ENCODE data around the gene PRDM16. TPM values are rescaled to one million over a fixed set of nuclear protein-coding genes. Genes with fewer than 3 reads are reported as not detected.

The PRDM16 gene
- total and polyA plus RNA-seq, 5 experiments from 2014 or later = not detected

- Mint-ChIP-seq H3K36me3 (no peaks in the 10 kb centered on the region), H3K27ac (no peak overlapping the region), H3K27me3 (peaks cover 6 to 27% (median 18%) of the 10 kb centered on the region in 5 donors), H3K4me3 (no peak overlapping the region), H3K9me3 (no peaks in the 10 kb centered on the region), H3K4me1 (peaks cover 0 to 2% (median under 1%) of the 10 kb centered on the region in 4 donors)
- DNase-seq = no peak
- POLR2A ChIA-PET = no interaction called here
- no peak for ATAC-seq
Measured at GRCh38 chr1:3399732-3400131, 330.7 kb downstream of the PRDM16 start.

- no peak overlapping the region for H3K4me3 Mint-ChIP-seq
- peaks cover 0 to 1% (median 0%) of the 10 kb centered on the region in 4 donors for H3K4me1 Mint-ChIP-seq
- no peak for DNase-seq
- H3K27ac Mint-ChIP-seq = peak overlapping the region in 1 of 10 donors; percentile 10
- H3K36me3 Mint-ChIP-seq = no peaks in the 10 kb centered on the region
- peaks cover 3 to 8% (median 7%) of the 10 kb centered on the region in 5 donors for H3K27me3 Mint-ChIP-seq
- ATAC-seq = no peak
- H3K9me3 Mint-ChIP-seq = no peaks in the 10 kb centered on the region
- POLR2A ChIA-PET = no interaction called here
Measured at GRCh38 chr1:3401585-3402257, 332.7 kb downstream of the PRDM16 start.

GRCh38 chr1:3402258-3403010 lies 333.4 kb downstream of the PRDM16 start:
- peaks cover 0 to 8% (median 3%) of the 10 kb centered on the region in 5 donors for H3K27me3 Mint-ChIP-seq
- POLR2A ChIA-PET = no interaction called here
- no peak overlapping the region for H3K4me3 Mint-ChIP-seq
- no peak for ATAC-seq
- DNase-seq = no peak
- no peaks in the 10 kb centered on the region for H3K36me3 Mint-ChIP-seq
- no peaks in the 10 kb centered on the region for H3K9me3 Mint-ChIP-seq
- H3K27ac Mint-ChIP-seq = no peak overlapping the region
- peaks cover 0 to 1% (median 0%) of the 10 kb centered on the region in 4 donors for H3K4me1 Mint-ChIP-seq

- POLR2A ChIA-PET = no interaction called here
- Mint-ChIP-seq H3K4me1 (peaks cover 0 to 1% (median 0%) of the 10 kb centered on the region in 4 donors), H3K4me3 (no peak overlapping the region), H3K9me3 (no peaks in the 10 kb centered on the region), H3K27me3 (peaks cover 0 to 8% (median 3%) of the 10 kb centered on the region in 5 donors), H3K27ac (no peak overlapping the region), H3K36me3 (no peaks in the 10 kb centered on the region)
- no peak for DNase-seq
- ATAC-seq = no peak
Measured at GRCh38 chr1:3403011-3403345, 334.0 kb downstream of the PRDM16 start.

- no peaks in the 10 kb centered on the region for H3K36me3 Mint-ChIP-seq
- peaks cover 0 to 1% (median 0%) of the 10 kb centered on the region in 4 donors for H3K4me1 Mint-ChIP-seq
- POLR2A ChIA-PET = no interaction called here
Measured at GRCh38 chr1:3403388-3404231, 334.6 kb downstream of the PRDM16 start.

GRCh38 chr1:3404301-3404700 lies 335.3 kb downstream of the PRDM16 start:
- Mint-ChIP-seq H3K9me3 (no peaks in the 10 kb centered on the region), H3K36me3 (no peaks in the 10 kb centered on the region), H3K4me1 (peaks cover 0 to 1% (median 0%) of the 10 kb centered on the region in 4 donors), H3K27ac (no peak overlapping the region), H3K4me3 (no peak overlapping the region), H3K27me3 (peaks cover 0 to 5% (median 0%) of the 10 kb centered on the region in 5 donors)
- no peak for DNase-seq
- POLR2A ChIA-PET = no interaction called here
- ATAC-seq = no peak

More at GRCh38 chr1:3403388-3404231, 334.6 kb downstream of the PRDM16 start:
- ATAC-seq (no peak), DNase-seq (no peak)
- Mint-ChIP-seq H3K27me3 (peaks cover 0 to 5% (median 2%) of the 10 kb centered on the region in 5 donors), H3K4me3 (no peak overlapping the region), H3K9me3 (no peaks in the 10 kb centered on the region), H3K27ac (no peak overlapping the region)

- no peaks in the 10 kb centered on the region for H3K9me3 Mint-ChIP-seq
- H3K36me3 Mint-ChIP-seq = no peaks in the 10 kb centered on the region
- ATAC-seq (no peak), DNase-seq (no peak)
- H3K27me3 Mint-ChIP-seq = peaks cover 0 to 5% (median 0%) of the 10 kb centered on the region in 5 donors
- POLR2A ChIA-PET = no interaction called here
- peaks cover 0 to 1% (median 0%) of the 10 kb centered on the region in 4 donors for H3K4me1 Mint-ChIP-seq
- no peak overlapping the region for H3K4me3 Mint-ChIP-seq
- H3K27ac Mint-ChIP-seq = no peak overlapping the region
Measured at GRCh38 chr1:3404801-3405200, 335.8 kb downstream of the PRDM16 start.

GRCh38 chr1:3405491-3405890 lies 336.5 kb downstream of the PRDM16 start:
- Mint-ChIP-seq H3K36me3 (no peaks in the 10 kb centered on the region), H3K9me3 (no peaks in the 10 kb centered on the region), H3K4me3 (no peak overlapping the region), H3K27me3 (peaks cover 0 to 5% (median 0%) of the 10 kb centered on the region in 5 donors), H3K4me1 (peaks cover 0 to 1% (median 0%) of the 10 kb centered on the region in 4 donors), H3K27ac (no peak overlapping the region)
- DNase-seq (no peak), ATAC-seq (no peak)
- POLR2A ChIA-PET = no interaction called here

- no peak overlapping the region for H3K27ac Mint-ChIP-seq
- no peaks in the 10 kb centered on the region for H3K9me3 Mint-ChIP-seq
- no peaks in the 10 kb centered on the region for H3K36me3 Mint-ChIP-seq
- no peak for DNase-seq
- no peak overlapping the region for H3K4me3 Mint-ChIP-seq
- peaks cover 0 to 5% (median 0%) of the 10 kb centered on the region in 5 donors for H3K27me3 Mint-ChIP-seq
- peaks cover 0 to 1% (median 0%) of the 10 kb centered on the region in 4 donors for H3K4me1 Mint-ChIP-seq
- POLR2A ChIA-PET = no interaction called here
- ATAC-seq = no peak
Measured at GRCh38 chr1:3405974-3406867, 337.2 kb downstream of the PRDM16 start.

GRCh38 chr1:3407021-3407420 lies 338.0 kb downstream of the PRDM16 start:
- DNase-seq (no peak), ATAC-seq (no peak)
- Mint-ChIP-seq H3K9me3 (no peaks in the 10 kb centered on the region), H3K4me3 (no peak overlapping the region), H3K36me3 (no peaks in the 10 kb centered on the region), H3K27ac (no peak overlapping the region), H3K27me3 (peaks cover 0 to 6% (median 0%) of the 10 kb centered on the region in 5 donors), H3K4me1 (peaks cover 0 to 1% (median 0%) of the 10 kb centered on the region in 4 donors)
- POLR2A ChIA-PET = no interaction called here

- Mint-ChIP-seq H3K27ac (no peak overlapping the region), H3K4me3 (no peak overlapping the region), H3K36me3 (no peaks in the 10 kb centered on the region), H3K9me3 (peaks cover 0 to 2% (median 0%) of the 10 kb centered on the region in 9 donors), H3K4me1 (peaks cover 0 to 1% (median 0%) of the 10 kb centered on the region in 4 donors), H3K27me3 (peaks cover 0 to 9% (median 0%) of the 10 kb centered on the region in 5 donors)
- POLR2A ChIA-PET = no interaction called here
- DNase-seq = no peak
- ATAC-seq = no peak
Measured at GRCh38 chr1:3408751-3409266, 339.8 kb downstream of the PRDM16 start.

Data from naive thymus-derived CD8-positive, alpha-beta T cell (primary cell).